H1 (cell line): Measurements from ENCODE around the gene CRTC3. TPM values are rescaled to one million over a fixed set of nuclear protein-coding genes. Genes with fewer than 3 reads are reported as not detected.

Experiments
- CBX8 ChIP-seq: fragments of 300-800, 300-1000 bp; sonication (generic); IDR thresholded peaks from 2 replicates; pipeline ENCODE4 v1.7.1; 2016; ENCODE audit warnings: low read depth, low read length, borderline replicate concordance
- polyA plus RNA-seq, 7 experiments: library from polyadenylated mRNA; depleted of rRNA in 3 of 7; stranded (reverse) in 5 of 7; unstranded in 2 of 7; fragments of >200 nt in 5 of 7; fragments of 200-250 nt in 2 of 7; gene quantifications; 1 replicate in 5 of 7; 2 replicates in 1 of 7; 4 replicates in 1 of 7; pipeline versions ENCODE4 v1.2.1 to v1.2.3, GENCODE V29; 2011 to 2013; ENCODE audit warnings: missing spikeins in 2 of 7, mixed read lengths in 2 of 7
- total RNA-seq: library from RNA; stranded (reverse); fragmentation: NEBNext Ultra II Directional; extraction: Animal tissue kit (Norgen Biotek cat#: 25700); gene quantifications from 2 replicates; pipeline ENCODE4 v1.2.1, GENCODE V29; 2021

CRTC3 gene
- total and polyA plus RNA-seq, 2 of the 8 experiments (the other 6 are each of a cell fraction or from before 2014, with no cell fraction given) = 5.0 to 5.3 TPM

GRCh38 chr15:90570643-90571042, 40.9 kb downstream of the CRTC3 start (continued):
- no peak for TF ChIP-seq CBX8
